H1 (cell line): ENCODE measurements around the gene SERPINB6. TPM values are rescaled to one million over a fixed set of nuclear protein-coding genes. Genes with fewer than 3 reads are reported as not detected.

Source experiments
- CTCF ChIA-PET: fragments of 300-600 bp; sonication (Branson Sonifier 250); formaldehyde crosslinking; loops from one replicate; lab custom pipeline; 2021; ENCODE audit not compliant: partially characterized antibody; lab: Charles Lee
- POLR2A ChIA-PET: fragments of 300-600 bp; sonication (Branson Sonifier 250); formaldehyde crosslinking; loops from one replicate; lab custom pipeline; 2021; ENCODE audit warnings: inconsistent platforms; ENCODE audit not compliant: partially characterized antibody; lab: Charles Lee
- DNase-seq, 2 experiments: peaks; one replicate each; pipeline versions ENCODE4 v3.0.0 to v3.0.0-alpha.2; 2010 to 2022; ENCODE audit warnings: low spot score in 2 of 2, low read depth in 1 of 2, mixed read lengths in 1 of 2
- FAIRE-seq: peaks from 2 replicates; lab custom pipeline; 2011; peaks lifted over from hg19 to GRCh38; lab: Jason Lieb, UNC
- H2AFZ ChIP-seq: 2 replicates; pipeline ENCODE4 v1.8.1; 2012; ENCODE audit warnings: low read length, inconsistent platforms
- H2AK5ac ChIP-seq: 2 replicates; pipeline ENCODE4 v1.6.1; 2013; ENCODE audit warnings: low read depth, low read length
- H2BK120ac ChIP-seq: replicated peaks from 2 replicates; pipeline ENCODE3; 2013; ENCODE audit warnings: low read depth, low read length, inconsistent platforms
- H2BK12ac ChIP-seq: 2 replicates; pipeline ENCODE4 v1.6.1; 2013; ENCODE audit warnings: low read depth, low read length
- H2BK15ac ChIP-seq: 2 replicates; pipeline ENCODE4 v1.6.1; 2013; ENCODE audit warnings: low read length
- H2BK20ac ChIP-seq: 2 replicates; pipeline ENCODE4 v1.6.1; 2013; ENCODE audit warnings: low read length
- H2BK5ac ChIP-seq: 2 replicates; pipeline ENCODE4 v1.6.1; 2013; ENCODE audit warnings: low read depth, low read length
- H3K14ac ChIP-seq: 2 replicates; pipeline ENCODE4 v1.6.1; 2013; ENCODE audit warnings: inconsistent platforms; ENCODE audit not compliant: insufficient read length
- H3K18ac ChIP-seq: 2 replicates; pipeline ENCODE4 v1.6.1; 2013; ENCODE audit warnings: low read length; ENCODE audit errors: extremely low read depth
- H3K23ac ChIP-seq: 2 replicates; pipeline ENCODE4 v1.6.1; 2013; ENCODE audit warnings: inconsistent platforms; ENCODE audit not compliant: insufficient read length
- H3K23me2 ChIP-seq: 2 replicates; pipeline ENCODE4 v1.6.1; 2013; ENCODE audit warnings: low read depth, low read length
- H3K27ac ChIP-seq: 2 replicates; pipeline ENCODE4 v1.6.1; 2011; ENCODE audit warnings: low read depth, low read length, inconsistent platforms
- H3K27me3 ChIP-seq, 4 experiments: replicated peaks in 1 of 4; 1 replicate in 1 of 4; 2 replicates in 3 of 4; pipeline versions ENCODE4 v1.6.1 to v1.8.1; 2011 to 2013; ENCODE audit warnings: low read length in 3 of 4, mild to moderate bottlenecking in 3 of 4, inconsistent platforms in 2 of 4, mixed read lengths in 2 of 4, moderate library complexity in 1 of 4; ENCODE audit not compliant: control insufficient read depth in 3 of 4, insufficient read depth in 3 of 4; ENCODE audit errors: extremely low read depth in 1 of 4
- H3K36me3 ChIP-seq, 4 experiments: 2 replicates each; pipeline versions ENCODE4 v1.6.1 to v1.8.1; 2011 to 2013; ENCODE audit warnings: mild to moderate bottlenecking in 4 of 4, low read length in 3 of 4, moderate library complexity in 2 of 4, control low read depth in 1 of 4, inconsistent platforms in 1 of 4; ENCODE audit not compliant: insufficient read depth in 4 of 4, control insufficient read depth in 2 of 4
- H3K4ac ChIP-seq: replicated peaks from 2 replicates; pipeline ENCODE3; 2013; ENCODE audit warnings: low read length, low read depth, mixed read lengths, inconsistent platforms; ENCODE audit not compliant: insufficient read length
- H3K4me1 ChIP-seq, 4 experiments: replicated peaks in 1 of 4; 1 replicate in 1 of 4; 2 replicates in 3 of 4; pipeline versions ENCODE4 v1.6.1 to v1.8.1; 2011 to 2013; ENCODE audit warnings: low read length in 3 of 4, inconsistent platforms in 2 of 4, mixed read lengths in 1 of 4; ENCODE audit not compliant: insufficient read depth in 4 of 4, control insufficient read depth in 3 of 4
- H3K4me2 ChIP-seq, 2 experiments: 2 replicates each; pipeline versions ENCODE4 v1.6.1 to v1.8.1; 2011 to 2013; ENCODE audit warnings: low read depth in 2 of 2, low read length in 2 of 2, control low read depth in 1 of 2, inconsistent platforms in 1 of 2, mild to moderate bottlenecking in 1 of 2; ENCODE audit not compliant: insufficient read depth in 1 of 2
- H3K4me3 ChIP-seq, 4 experiments: fragments of 200-600, 300-600 bp in 1 of 4; sonication (generic), shearing (Covaris generic), sonication (Bioruptor Twin) in 1 of 4; 2 replicates each; pipeline versions ENCODE4 v1.5.1 to v1.8.1; 2011 to 2016; ENCODE audit warnings: low read length in 4 of 4, low read depth in 3 of 4, control low read depth in 2 of 4, inconsistent platforms in 2 of 4, mild to moderate bottlenecking in 2 of 4, mixed read lengths in 1 of 4, moderate library complexity in 1 of 4; ENCODE audit not compliant: insufficient read depth in 2 of 4; ENCODE audit errors: extremely low read depth in 1 of 4
- H3K56ac ChIP-seq: replicated peaks from 2 replicates; pipeline ENCODE3; 2013; ENCODE audit warnings: low read depth, mild to moderate bottlenecking, mixed read lengths, low read length, inconsistent platforms; ENCODE audit not compliant: insufficient read length
- H3K79me1 ChIP-seq: 2 replicates; pipeline ENCODE4 v1.6.1; 2013; ENCODE audit warnings: low read depth, low read length, control low read depth
- H3K79me2 ChIP-seq, 2 experiments: 2 replicates each; pipeline versions ENCODE4 v1.6.1 to v1.8.1; 2012 to 2013; ENCODE audit warnings: low read length in 2 of 2, mild to moderate bottlenecking in 2 of 2, inconsistent platforms in 1 of 2; ENCODE audit not compliant: insufficient read depth in 2 of 2, control insufficient read depth in 1 of 2
- H3K9ac ChIP-seq, 4 experiments: replicated peaks in 1 of 4; 1 replicate in 1 of 4; 2 replicates in 3 of 4; pipeline versions ENCODE4 v1.6.1 to v1.8.1; 2011 to 2013; ENCODE audit warnings: low read depth in 3 of 4, low read length in 3 of 4, control low read depth in 2 of 4, mild to moderate bottlenecking in 2 of 4, moderate library complexity in 2 of 4, inconsistent platforms in 1 of 4; ENCODE audit errors: extremely low read depth in 1 of 4
- H3K9me3 ChIP-seq, 2 experiments: 2 replicates each; pipeline versions ENCODE4 v1.6.1 to v1.8.1; 2012 to 2013; ENCODE audit warnings: mild to moderate bottlenecking in 2 of 2, moderate library complexity in 2 of 2, control low read depth in 1 of 2, inconsistent platforms in 1 of 2, low read depth in 1 of 2, low read length in 1 of 2, mixed read lengths in 1 of 2; ENCODE audit not compliant: insufficient read depth in 2 of 2
- H4K20me1 ChIP-seq, 2 experiments: replicated peaks in 1 of 2; 2 replicates each; pipeline versions ENCODE3 to v1.8.1; 2011 to 2013; ENCODE audit warnings: inconsistent platforms in 2 of 2, low read length in 2 of 2, mild to moderate bottlenecking in 1 of 2; ENCODE audit not compliant: insufficient read depth in 2 of 2, control insufficient read depth in 1 of 2
- H4K5ac ChIP-seq: 2 replicates; pipeline ENCODE4 v1.6.1; 2013; ENCODE audit warnings: low read length, low read depth, mixed read lengths, inconsistent platforms; ENCODE audit not compliant: insufficient read length
- H4K8ac ChIP-seq: 2 replicates; pipeline ENCODE4 v1.8.0; 2013; ENCODE audit warnings: mild to moderate bottlenecking, moderate library complexity, low read length, inconsistent platforms; ENCODE audit not compliant: insufficient read depth; ENCODE audit errors: extremely low read depth
- H4K91ac ChIP-seq: replicated peaks from 2 replicates; pipeline ENCODE3; 2013; ENCODE audit warnings: low read length, mixed read lengths, inconsistent platforms; ENCODE audit not compliant: insufficient read length
- CTCF ChIP-seq, 3 experiments: IDR thresholded peaks; 1 replicate in 2 of 3; 2 replicates in 1 of 3; pipeline versions ENCODE4 v1.5.1 to v1.6.1; 2011; ENCODE audit warnings: low read length in 3 of 3, mild to moderate bottlenecking in 3 of 3, inconsistent platforms in 2 of 3, low read depth in 1 of 3, moderate library complexity in 1 of 3; ENCODE audit not compliant: insufficient read depth in 1 of 3; ENCODE audit errors: control extremely low read depth in 1 of 3
- E2F6 ChIP-seq: IDR thresholded peaks from 2 replicates; pipeline ENCODE4 v1.6.1; 2012; ENCODE audit warnings: inconsistent platforms
- JUND ChIP-seq: IDR thresholded peaks from 2 replicates; pipeline ENCODE4 v1.6.1; 2011; ENCODE audit warnings: mild to moderate bottlenecking, improper control_type of control experiment, low read length
- KDM1A ChIP-seq: fragments of 200-600, 300-600 bp; sonication (generic); IDR thresholded peaks from 2 replicates; pipeline ENCODE4 v1.7.1; 2016; ENCODE audit warnings: mild to moderate bottlenecking, low read length, borderline replicate concordance
- RAD21 ChIP-seq, 2 experiments: IDR thresholded peaks in 1 of 2; conservative IDR thresholded peaks in 1 of 2; 2 replicates each; pipeline ENCODE4 v1.6.1; 2011; ENCODE audit warnings: low read depth in 2 of 2, low read length in 2 of 2, improper control_type of control experiment in 1 of 2, inconsistent platforms in 1 of 2, mild to moderate bottlenecking in 1 of 2, moderate library complexity in 1 of 2
- SIN3A ChIP-seq, 2 experiments: IDR thresholded peaks in 1 of 2; conservative IDR thresholded peaks in 1 of 2; 2 replicates each; pipeline ENCODE4 v1.6.1; 2011 to 2012; ENCODE audit warnings: low read length in 2 of 2, improper control_type of control experiment in 1 of 2, low read depth in 1 of 2, mild to moderate bottlenecking in 1 of 2
- SP1 ChIP-seq: IDR thresholded peaks from 2 replicates; pipeline ENCODE4 v1.6.1; 2011; ENCODE audit warnings: low read depth, low read length
- YY1 ChIP-seq: IDR thresholded peaks from 2 replicates; pipeline ENCODE4 v1.6.1; 2011; ENCODE audit warnings: low read depth, mild to moderate bottlenecking, low read length
- WGBS, 2 experiments: shearing (Covaris generic) in 1 of 2; methylation state at CpG; one replicate each; pipeline versions ENCODE4 v1.1.6 to v1.1.7; 2013 to 2015; ENCODE audit warnings: low lambda C conversion rate in 2 of 2, mixed read lengths in 2 of 2, inconsistent platforms in 1 of 2, low coverage in 1 of 2, missing lambda C conversion rate in 1 of 2; ENCODE audit not compliant: insufficient replicate concordance in 2 of 2, insufficient coverage in 1 of 2, insufficient read length in 1 of 2; ENCODE audit errors: extremely low coverage in 1 of 2, missing lambda C conversion rate in 1 of 2; 5-methylcytosine and 5-hydroxymethylcytosine counted together
- polyA plus RNA-seq, 7 experiments: library from polyadenylated mRNA; depleted of rRNA in 3 of 7; stranded (reverse) in 5 of 7; unstranded in 2 of 7; fragments of >200 nt in 5 of 7; fragments of 200-250 nt in 2 of 7; gene quantifications; 1 replicate in 5 of 7; 2 replicates in 1 of 7; 4 replicates in 1 of 7; pipeline versions ENCODE4 v1.2.1 to v1.2.3, GENCODE V29; 2011 to 2013; ENCODE audit warnings: missing spikeins in 2 of 7, mixed read lengths in 2 of 7
- total RNA-seq: library from RNA; stranded (reverse); fragmentation: NEBNext Ultra II Directional; extraction: Animal tissue kit (Norgen Biotek cat#: 25700); gene quantifications from 2 replicates; pipeline ENCODE4 v1.2.1, GENCODE V29; 2021

The SERPINB6 gene
- total and polyA plus RNA-seq, 2 of the 8 experiments (the other 6 are each of a cell fraction or from before 2014, with no cell fraction given) = 27.2 to 29.4 TPM

GRCh38 chr6:2952557-2953095, 18.7 kb downstream of the SERPINB6 start:
- WGBS, 2 experiments = 29% methylated on average over 26 of the region's 27 CpGs; no CpG with 5 or more reads in 1 of the 2 experiments
- Histone ChIP-seq H4K20me1 (no peaks in the 10 kb centered on the region), H3K79me1 (0 out of 2 replicates have a peak, but pooled peaks cover 2% of the 10 kb centered on the region)
- TF ChIP-seq JUND = no peak
- 0 out of 2 replicates have a peak, but pooled peaks have one; percentile 3 for TF ChIP-seq SP1
- TF ChIP-seq KDM1A = peak; percentile 57
- TF ChIP-seq E2F6 = peak; percentile 70; the same call in 1 of the 2 replicates
- peak; percentile 60 to 74 for TF ChIP-seq RAD21 (IDR thresholded peaks at IDR 0.05 in 1 of 2, conservative IDR thresholded peaks at IDR 0.05 in 1 of 2; ENCODE audit: low read depth in 2 of 2, low read length in 2 of 2)
- TF ChIP-seq YY1 = peak; percentile 84
- TF ChIP-seq CTCF (IDR thresholded peaks at IDR 0.05; ENCODE audit: control extremely low read depth in 1 of 3, insufficient read depth in 1 of 3, low read depth in 1 of 3, low read length in 3 of 3) = peak; percentile 79 to 99 (median 89)
- peak in 1 of 2 experiments; percentile 62; a peak in 1 of 4 replicates for TF ChIP-seq SIN3A (conservative IDR thresholded peaks at IDR 0.05 in 1 of 2, IDR thresholded peaks at IDR 0.05 in 1 of 2; ENCODE audit: low read depth in 1 of 2, low read length in 2 of 2)

More at GRCh38 chr6:2952557-2953095, 18.7 kb downstream of the SERPINB6 start:
- ChIA-PET CTCF (interaction anchor here (0.6 to 20.6 kb wide), 55 partner anchors 8 to 816 kb away, joined by 3 to 293 read pairs (median 5); partner anchors contain the start of genes NQO2, RIPK1, SERPINB1 and SERPINB9), POLR2A (interaction anchor here (0.8 to 2.5 kb wide), 7 partner anchors 11 to 111 kb away, joined by 3 to 17 read pairs (median 3); partner anchors contain the start of gene SERPINB1)
- Histone ChIP-seq H3K27ac (no peak overlapping the region), H2AK5ac (no peak overlapping the region), H3K27me3 (no peaks in the 10 kb centered on the region), H3K79me2 (no peaks in the 10 kb centered on the region), H3K23me2 (no peaks in the 10 kb centered on the region), H3K4ac (no peak overlapping the region), H4K8ac (no peak overlapping the region), H4K91ac (no peak overlapping the region), H3K14ac (no peak overlapping the region), H2AFZ (no peak overlapping the region), H2BK12ac (no peak overlapping the region; the same call in 1 of the 2 replicates), H3K9ac (peak overlapping the region in 2 of 4 experiments; percentile 1 to 4; a peak in 2 of 7 replicates), H4K5ac (peak overlapping the region; percentile 15), H3K4me3 (no peak overlapping the region; a peak in 1 of 8 replicates), H3K4me1 (peaks cover 0 to 7% (median 3%) of the 10 kb centered on the region in 4 experiments; a peak in 6 of 7 replicates), H2BK5ac (no peak overlapping the region), H2BK15ac (no peak overlapping the region), H3K4me2 (peak overlapping the region in 1 of 2 experiments; percentile 39; a peak in 3 of 4 replicates), H3K36me3 (no peaks in the 10 kb centered on the region), H3K18ac (no peak overlapping the region; the same call in 1 of the 2 replicates), H3K56ac (no peak overlapping the region), H3K23ac (no peak overlapping the region), H3K9me3 (no peaks in the 10 kb centered on the region), H2BK120ac (no peak overlapping the region), H2BK20ac (no peak overlapping the region)
- peak; percentile 87 for FAIRE-seq
- DNase-seq = peak; percentile 89 to 97
